H7 (cell line): Measurements from ENCODE around the gene ADPRH. TPM values are rescaled to one million over a fixed set of nuclear protein-coding genes. Genes with fewer than 3 reads are reported as not detected.

ENCODE experiments used
- DNase-seq: peaks from one replicate; pipeline ENCODE4 v3.0.0; 2012
- H3K27me3 ChIP-seq: 2 replicates; pipeline ENCODE4 v1.6.0; 2011; ENCODE audit warnings: mild to moderate bottlenecking, low read length; ENCODE audit not compliant: control insufficient read depth, insufficient read depth
- H3K36me3 ChIP-seq: replicated peaks from 2 replicates; pipeline ENCODE4 v1.5.1; 2011; ENCODE audit warnings: low read length; ENCODE audit not compliant: control insufficient read depth, insufficient read depth
- H3K4me3 ChIP-seq: 2 replicates; pipeline ENCODE4 v1.5.1; 2011; ENCODE audit warnings: low read depth, mild to moderate bottlenecking, control low read depth, low read length, moderate library complexity; ENCODE audit not compliant: insufficient read depth
- total RNA-seq: library from RNA; depleted of rRNA; stranded (reverse); fragments of >200 nt; shearing (Covaris generic); gene quantifications from 2 replicates; pipeline ENCODE4 v1.2.3, GENCODE V29; 2014

The ADPRH gene
- total RNA-seq, 1 experiment from 2014 or later = 2.9 TPM

DNA sequence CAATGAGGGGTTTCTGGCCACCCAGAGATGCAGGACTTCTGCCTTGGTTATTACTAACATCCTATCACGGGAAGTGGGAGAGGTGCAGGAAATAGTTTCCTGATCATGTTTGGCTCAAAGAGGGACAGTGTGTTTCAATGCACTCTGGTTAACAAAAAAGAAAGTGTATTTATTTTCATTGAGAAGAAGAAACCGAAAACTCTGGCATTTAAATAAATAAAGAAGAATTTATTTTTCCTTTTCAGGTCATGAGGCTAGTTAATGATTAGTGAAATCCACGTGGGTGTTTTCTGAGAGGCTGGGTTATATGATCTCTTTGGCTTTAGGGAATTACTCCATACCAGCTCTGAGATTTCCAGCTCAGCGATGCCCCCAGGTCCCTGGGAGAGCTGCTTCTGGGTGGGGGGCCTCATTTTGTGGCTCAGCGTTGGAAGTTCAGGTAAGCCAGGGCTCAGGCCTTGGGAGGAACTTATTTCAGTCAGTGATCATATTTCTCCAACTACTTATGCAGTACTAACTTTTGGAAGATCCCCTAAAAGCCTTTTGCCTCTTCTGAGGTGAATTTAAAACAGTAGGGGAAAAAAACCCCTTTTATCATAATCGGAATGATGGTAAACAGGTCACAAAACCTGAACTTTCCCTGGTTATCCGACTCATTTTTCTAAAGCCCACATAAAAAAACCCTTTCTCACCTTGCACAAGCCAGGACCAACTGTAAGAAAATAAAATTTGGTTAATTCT, 18.4 kb downstream of the ADPRH start, which contains the start of gene PLA1A:
TSS of gene PLA1A (plus strand) at position 338 of the 741 bp plus-strand sequence. CDS start at position 367, 29 bp downstream.
- Histone ChIP-seq H3K4me3 (no peak within 1 kb of the TSS), H3K27me3 (no peaks in the 10 kb centered on the region), H3K36me3 (no peaks in the 10 kb centered on the region)
- no peak for DNase-seq

DNA sequence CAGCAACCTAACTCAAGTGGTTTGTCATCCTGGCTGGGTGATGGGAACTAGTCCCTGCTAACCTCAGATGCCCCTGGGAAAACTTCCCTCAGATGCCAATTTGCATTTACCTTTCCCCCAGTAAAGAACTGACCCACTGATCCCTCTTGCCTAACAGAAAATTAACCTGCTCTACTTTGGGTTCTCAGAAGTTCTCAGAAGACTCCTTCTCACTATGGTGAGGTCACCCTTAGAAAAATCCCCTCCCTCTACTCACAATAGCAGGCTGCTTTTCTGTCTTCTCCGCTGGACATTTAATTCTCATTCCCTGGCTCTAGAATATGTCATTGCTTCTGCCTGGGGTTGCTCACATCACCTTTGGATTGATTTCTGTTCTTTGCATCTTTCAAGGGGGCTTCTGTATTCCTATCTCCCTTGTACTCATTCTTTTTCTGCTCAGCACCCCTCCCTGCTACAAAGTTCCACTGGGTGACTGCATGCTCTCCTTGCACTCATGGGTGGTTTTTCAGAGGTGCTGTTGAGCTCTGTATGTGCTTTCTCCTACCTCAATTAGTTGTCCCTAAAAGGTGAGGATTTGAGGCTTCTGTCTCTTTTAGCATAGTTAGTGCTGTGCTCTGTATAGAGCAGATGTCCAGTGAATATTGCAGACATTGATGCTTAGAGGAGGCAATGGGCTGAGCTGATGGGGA, 19.3 kb downstream of the ADPRH start:
- Histone ChIP-seq H3K36me3 (no peaks in the 10 kb centered on the region), H3K4me3 (no peak overlapping the region)

GRCh38 chr3:119599558-119600174, 20.4 kb downstream of the ADPRH start:
- Histone ChIP-seq H3K27me3 (no peaks in the 10 kb centered on the region), H3K4me3 (no peak overlapping the region), H3K36me3 (no peaks in the 10 kb centered on the region)
- DNase-seq = no peak

More for the DNA sequence above, 19.3 kb downstream of the ADPRH start:
- no peaks in the 10 kb centered on the region for H3K27me3 ChIP-seq
- no peak for DNase-seq

GRCh38 chr3:119600732-119601131, 21.4 kb downstream of the ADPRH start:
- no peaks in the 10 kb centered on the region for H3K36me3 ChIP-seq
- H3K27me3 ChIP-seq = no peaks in the 10 kb centered on the region
- H3K4me3 ChIP-seq = no peak overlapping the region
- DNase-seq = peak; percentile 76

GRCh38 chr3:119601154-119601553, 21.9 kb downstream of the ADPRH start:
- Histone ChIP-seq H3K27me3 (no peaks in the 10 kb centered on the region), H3K36me3 (no peaks in the 10 kb centered on the region), H3K4me3 (no peak overlapping the region)
- no peak for DNase-seq

DNA sequence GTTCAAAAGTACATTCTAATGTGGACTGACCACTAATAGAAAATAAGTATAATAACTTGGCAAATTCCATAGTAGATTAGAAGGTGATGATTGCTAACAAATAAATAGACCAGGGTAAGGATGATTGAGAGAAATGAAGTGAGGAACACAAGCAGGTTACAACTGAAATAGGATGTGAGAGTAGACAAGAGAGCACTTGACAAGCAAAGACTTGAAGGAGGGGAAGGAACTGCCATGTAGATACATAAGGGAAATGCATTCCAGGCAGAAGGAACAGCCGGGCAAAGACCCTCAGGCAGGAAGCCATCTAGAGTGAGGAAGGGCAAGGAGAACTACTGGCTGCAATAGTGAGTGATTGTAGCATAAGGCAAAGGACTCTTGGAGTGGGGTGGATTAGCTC, 23.4 kb downstream of the ADPRH start:
- Histone ChIP-seq H3K27me3 (no peaks in the 10 kb centered on the region), H3K36me3 (no peaks in the 10 kb centered on the region), H3K4me3 (no peak overlapping the region)
- DNase-seq = no peak

DNA sequence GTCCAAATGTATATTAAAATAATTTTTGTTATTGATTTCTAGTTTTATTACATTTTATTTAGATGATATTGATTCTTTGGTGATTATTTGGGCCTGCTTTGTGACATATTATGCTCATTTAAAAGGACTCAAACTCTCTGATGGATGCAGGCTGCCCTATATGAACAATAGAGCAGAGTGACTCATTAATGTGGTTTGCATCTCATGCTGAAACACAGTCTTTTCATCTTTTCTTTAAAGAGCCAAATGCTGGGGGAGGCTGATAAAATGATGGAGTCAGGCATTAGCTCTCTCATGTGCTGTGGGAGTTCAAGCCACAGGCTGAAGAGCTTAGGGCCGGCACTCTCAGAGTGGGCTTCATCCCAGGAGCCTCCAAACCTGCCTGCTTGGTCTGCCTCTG, 25.6 kb downstream of the ADPRH start:
- no peak for DNase-seq
- Histone ChIP-seq H3K4me3 (no peak overlapping the region), H3K27me3 (no peaks in the 10 kb centered on the region), H3K36me3 (no peaks in the 10 kb centered on the region)

DNA sequence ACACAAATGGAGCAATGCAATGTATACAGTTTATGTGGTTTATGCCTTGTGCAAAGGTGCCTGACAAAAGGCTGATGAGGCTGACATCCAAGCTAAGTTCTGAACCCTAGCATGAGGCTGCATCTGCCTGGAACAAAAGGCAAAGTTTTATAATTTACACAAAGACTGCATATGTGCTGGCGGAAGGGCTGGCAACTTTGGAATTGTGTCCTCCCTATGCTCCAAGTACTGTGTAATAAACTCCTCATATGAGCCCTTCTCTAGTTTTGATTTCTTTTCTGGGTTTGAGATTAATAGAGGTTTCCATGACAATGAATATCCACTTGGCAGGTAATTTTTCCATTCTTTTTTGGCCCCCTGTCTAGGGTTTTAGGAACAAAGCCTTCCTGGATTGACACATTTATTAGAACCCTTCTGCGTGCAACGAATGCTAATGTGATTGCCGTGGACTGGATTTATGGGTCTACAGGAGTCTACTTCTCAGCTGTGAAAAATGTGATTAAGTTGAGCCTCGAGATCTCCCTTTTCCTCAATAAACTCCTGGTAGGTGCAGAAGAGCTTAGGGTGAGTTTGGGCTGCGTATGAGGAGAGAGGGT, 29.2 kb downstream of the ADPRH start:
- Histone ChIP-seq H3K27me3 (no peaks in the 10 kb centered on the region), H3K36me3 (no peaks in the 10 kb centered on the region), H3K4me3 (no peak overlapping the region)
- DNase-seq = no peak

- H3K36me3 ChIP-seq = no peaks in the 10 kb centered on the region
- DNase-seq = no peak
- no peak overlapping the region for H3K4me3 ChIP-seq
- H3K27me3 ChIP-seq = no peaks in the 10 kb centered on the region
These were observed 30.0 kb downstream of the ADPRH start for GRCh38 chr3:119609301-119609700.

DNA sequence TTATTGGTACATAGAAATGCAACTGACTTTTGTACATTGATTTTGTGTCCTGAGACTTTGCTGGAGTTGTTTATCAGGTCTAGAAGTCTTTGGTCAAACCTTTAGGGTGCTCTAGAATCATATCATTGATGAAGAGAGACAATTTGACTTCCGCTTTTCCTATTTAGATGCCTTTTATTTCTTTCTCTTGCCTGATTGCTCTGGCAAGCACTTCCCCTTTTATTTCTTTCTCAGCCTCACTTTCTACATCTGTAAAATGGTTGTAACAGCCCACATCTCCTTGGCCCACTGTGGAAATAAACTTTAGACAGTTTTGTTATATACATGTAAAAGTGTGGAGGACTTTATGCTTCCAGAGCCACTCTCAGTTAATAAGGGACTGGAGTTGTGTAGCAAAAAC, 32.4 kb downstream of the ADPRH start:
- Histone ChIP-seq H3K36me3 (no peaks in the 10 kb centered on the region), H3K4me3 (no peak overlapping the region), H3K27me3 (no peaks in the 10 kb centered on the region)
- no peak for DNase-seq

GRCh38 chr3:119613201-119613600, 33.9 kb downstream of the ADPRH start:
- Histone ChIP-seq H3K27me3 (no peaks in the 10 kb centered on the region), H3K36me3 (no peaks in the 10 kb centered on the region), H3K4me3 (no peak overlapping the region)
- DNase-seq = no peak

GRCh38 chr3:119613872-119614271, 34.6 kb downstream of the ADPRH start:
- Histone ChIP-seq H3K4me3 (no peak overlapping the region), H3K36me3 (no peaks in the 10 kb centered on the region), H3K27me3 (no peaks in the 10 kb centered on the region)
- DNase-seq = no peak

DNA sequence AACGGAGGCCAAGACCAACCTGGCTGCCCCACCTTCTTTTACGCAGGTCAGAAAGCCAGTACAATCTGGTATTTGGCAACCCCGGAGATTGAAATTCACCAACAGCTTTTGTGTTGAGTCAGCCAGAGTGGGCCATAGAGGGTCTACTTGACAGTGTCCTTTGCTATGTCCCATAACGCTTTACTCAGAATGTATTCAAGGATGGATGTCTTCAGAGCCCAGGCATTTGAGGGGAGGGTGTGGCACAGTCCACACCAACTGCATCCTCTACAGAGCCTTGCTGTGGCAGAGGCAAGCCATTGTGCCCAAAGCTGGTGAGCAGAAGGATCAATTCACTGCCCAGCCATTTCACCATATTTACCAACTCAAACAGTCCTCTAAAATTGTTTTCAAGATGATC, 36.8 kb downstream of the ADPRH start:
- no peak overlapping the region for H3K4me3 ChIP-seq
- no peak for DNase-seq
- H3K36me3 ChIP-seq = no peaks in the 10 kb centered on the region
- H3K27me3 ChIP-seq = no peaks in the 10 kb centered on the region

- Histone ChIP-seq H3K27me3 (no peaks in the 10 kb centered on the region), H3K4me3 (no peak overlapping the region), H3K36me3 (no peaks in the 10 kb centered on the region)
- no peak for DNase-seq
These were observed 39.8 kb downstream of the ADPRH start for GRCh38 chr3:119619094-119619493.

DNA sequence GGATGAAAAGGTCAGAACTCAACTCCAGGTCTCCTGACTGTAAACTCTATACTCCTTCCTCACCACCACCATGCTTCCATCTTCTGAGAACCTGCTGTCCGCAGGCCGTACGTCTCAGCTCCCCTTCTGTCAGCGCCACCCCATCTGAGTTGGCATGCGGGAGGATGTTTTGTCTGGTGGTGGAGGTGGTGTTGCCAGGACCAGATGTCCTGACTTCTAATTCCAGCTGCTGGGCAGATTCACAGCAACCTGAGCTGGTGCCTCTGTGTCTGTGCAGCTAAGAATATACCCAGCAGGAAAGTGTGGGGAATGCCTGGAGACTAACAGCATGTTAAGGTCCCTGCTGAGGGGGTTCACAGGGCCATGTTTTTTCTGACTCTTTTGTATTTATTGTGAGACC, 41.6 kb downstream of the ADPRH start:
- Histone ChIP-seq H3K4me3 (no peak overlapping the region), H3K36me3 (no peaks in the 10 kb centered on the region), H3K27me3 (no peaks in the 10 kb centered on the region)
- no peak for DNase-seq
